GM10248 (cell line): ENCODE data around the gene LATS2.

Experiments used
- CTCF ChIA-PET: fragments of 300-600 bp; sonication (Branson Sonifier 250); formaldehyde crosslinking; extraction: SDS; loops from one replicate; lab custom pipeline; 2021; ENCODE audit warnings: antibody characterized with exemption; lab: Yijun Ruan, JAX
- POLR2A ChIA-PET: fragments of 350-650 bp; sonication (Branson Sonifier 250); formaldehyde crosslinking; extraction: SDS; loops from one replicate; lab custom pipeline; 2020; ENCODE audit warnings: antibody characterized with exemption; lab: Yijun Ruan, JAX
- DNase-seq: peaks from one replicate; pipeline ENCODE4 v3.0.0; 2012; ENCODE audit errors: extremely low spot score
- CTCF ChIP-seq: IDR thresholded peaks from 2 replicates; pipeline ENCODE4 v1.5.1; 2012; ENCODE audit warnings: mild to moderate bottlenecking, low read depth; ENCODE audit errors: extremely low read depth, missing control alignments, control extremely low read depth

The LATS2 gene

GRCh38 chr13:21031594-21032275 lies 29.7 kb downstream of the LATS2 start:
- no peak for TF ChIP-seq CTCF
- ChIA-PET CTCF (interaction anchor here (0.7 to 2.9 kb wide), 4 partner anchors 9 to 17 kb away, joined by 4 to 10 read pairs (median 4); no protein-coding TSS in a partner anchor), POLR2A (no interaction called here)
- DNase-seq, result no peak

GRCh38 chr13:21025539-21025938 lies 35.8 kb downstream of the LATS2 start:
- ChIA-PET POLR2A (no interaction called here), CTCF (no interaction called here)
- TF ChIP-seq CTCF, result no peak
- DNase-seq, result no peak

GRCh38 chr13:21022056-21022979 lies 39.1 kb downstream of the LATS2 start:
- CTCF ChIA-PET, result interaction anchor here (1.0 to 1.5 kb wide), 3 partner anchors 9 to 25 kb away, joined by 3 to 4 read pairs (median 3); no protein-coding TSS in a partner anchor
- POLR2A ChIA-PET, result no interaction called here
- no peak for TF ChIP-seq CTCF
- no peak for DNase-seq

- DNase-seq, result no peak
- ChIA-PET POLR2A (no interaction called here), CTCF (interaction anchor here (1.1 to 1.5 kb wide), 2 partner anchors 9 to 14 kb away, joined by 3 read pairs; no protein-coding TSS in a partner anchor)
- no peak for TF ChIP-seq CTCF
Measured at GRCh38 chr13:21020581-21020980, 40.8 kb downstream of the LATS2 start.

GRCh38 chr13:21020176-21020575 lies 41.2 kb downstream of the LATS2 start:
- no peak for TF ChIP-seq CTCF
- CTCF ChIA-PET, result interaction anchor here (1.1 kb wide), 1 partner anchor 14 kb away, joined by 3 read pairs; no protein-coding TSS in a partner anchor
- POLR2A ChIA-PET, result no interaction called here
- no peak for DNase-seq

GRCh38 chr13:21018220-21018619 lies 43.2 kb downstream of the LATS2 start:
- POLR2A ChIA-PET, result no interaction called here
- DNase-seq, result no peak
- CTCF ChIA-PET, result interaction anchor here (1.2 kb wide), 1 partner anchor 76 kb away, joined by 3 read pairs; no protein-coding TSS in a partner anchor
- TF ChIP-seq CTCF, result no peak
